NCI-H774 (cell line): ENCODE data around the gene CFL1.

Experiments
- DNase-seq: peaks from one replicate; lab custom pipeline; 2025; lab: John Stamatoyannopoulos, UW

Gene CFL1

DNA sequence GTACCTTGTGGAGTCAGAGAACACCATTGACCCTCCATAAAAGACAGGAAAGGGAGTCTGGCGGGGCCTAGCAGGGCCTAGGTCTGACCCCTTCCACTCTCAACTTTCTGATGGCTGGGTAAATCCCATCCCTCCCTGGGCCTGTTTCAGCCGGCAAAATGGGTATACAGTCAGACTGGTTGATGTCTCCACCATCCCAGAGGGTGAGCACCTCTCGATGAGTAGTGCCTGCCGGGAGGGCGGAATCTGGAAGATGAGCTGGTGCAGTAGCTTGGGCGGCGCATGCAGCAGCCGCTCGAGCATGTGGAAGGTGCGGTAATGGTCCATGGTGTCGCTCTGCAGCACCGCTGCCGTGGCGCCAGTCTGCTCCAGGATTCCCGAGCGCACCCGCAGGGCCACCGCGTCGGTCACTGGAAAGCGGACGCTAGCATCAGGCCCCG lies 29.8 kb upstream of the CFL1 start:
- DNase-seq = peak; percentile 51

DNA sequence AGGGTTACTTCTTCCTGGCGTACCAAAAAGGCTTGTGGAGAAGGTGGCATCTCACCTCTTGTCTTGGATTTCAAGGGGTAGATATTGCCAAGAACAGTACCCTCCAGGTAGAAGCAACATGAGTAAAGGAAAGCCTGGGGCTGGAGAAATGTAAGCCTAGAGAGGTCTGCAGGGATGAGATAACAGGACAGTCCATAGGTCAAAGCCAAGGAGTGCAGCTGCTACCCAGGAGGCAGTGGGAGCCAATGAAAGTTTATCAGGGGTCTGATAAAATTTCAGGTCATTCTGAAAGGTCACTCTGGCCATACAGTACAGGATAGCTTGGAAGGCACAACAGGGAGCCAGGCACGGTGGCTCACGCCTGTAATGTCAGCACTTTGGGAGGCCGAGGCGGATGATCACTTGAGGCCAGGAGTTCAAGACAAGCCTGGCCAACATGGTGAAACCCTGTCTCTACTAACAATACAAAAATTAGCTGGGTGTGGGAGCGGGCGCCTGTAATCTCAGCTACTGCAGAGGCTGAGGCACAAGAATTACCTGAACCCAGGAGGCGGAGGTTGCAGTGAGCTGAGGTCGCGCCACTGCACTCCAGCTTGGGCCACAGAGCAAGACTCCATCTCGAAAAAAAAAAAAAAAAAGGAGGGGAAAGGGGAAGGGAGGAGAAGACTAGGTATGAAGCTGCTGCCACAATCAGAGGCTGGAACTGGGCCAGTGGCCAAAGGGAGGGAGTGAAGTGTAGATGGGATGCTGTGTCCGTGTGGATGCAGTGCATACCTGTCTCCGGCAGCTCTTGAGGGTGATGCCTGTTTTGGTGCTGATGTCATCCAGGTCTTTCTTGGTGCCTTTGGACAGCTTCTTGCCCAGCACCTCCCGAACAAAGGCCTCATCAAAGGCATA lies 29.1 kb upstream of the CFL1 start:
- DNase-seq = no peak

DNA sequence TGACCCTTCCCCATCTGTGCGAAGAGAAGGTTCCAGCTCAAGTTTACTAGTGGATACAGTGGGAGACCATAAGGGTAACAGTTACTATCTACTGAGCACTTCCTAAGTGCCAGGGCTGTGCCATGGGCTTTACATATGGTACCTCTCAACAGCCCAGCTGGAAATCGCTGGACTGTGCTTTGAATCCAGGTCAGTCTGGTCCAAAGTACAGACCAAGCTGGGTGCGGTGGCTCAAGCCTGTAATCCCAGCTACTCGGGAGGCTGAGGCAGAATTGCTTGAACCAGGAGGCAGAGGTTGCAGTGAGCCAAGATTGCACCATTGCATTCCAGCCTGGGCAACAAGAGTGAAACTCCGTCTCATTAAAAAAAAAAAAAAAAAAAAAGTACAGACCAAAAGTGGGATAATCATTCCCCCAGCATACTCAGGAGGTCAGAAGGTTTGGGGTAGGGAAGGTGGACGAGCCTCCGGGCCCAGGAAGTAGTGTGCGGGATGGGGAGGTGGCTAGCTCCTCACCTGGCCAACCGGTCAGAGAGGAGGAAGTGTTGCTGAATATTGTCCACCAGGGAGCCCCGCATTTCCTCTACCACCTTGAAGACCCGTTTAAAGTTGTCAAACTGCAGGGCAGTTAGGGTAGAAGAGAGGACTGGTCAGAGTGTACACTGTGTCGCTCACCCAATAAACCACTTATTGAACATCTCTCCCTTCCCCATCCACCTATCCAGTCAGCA lies 28.0 kb upstream of the CFL1 start:
- no peak for DNase-seq

DNA sequence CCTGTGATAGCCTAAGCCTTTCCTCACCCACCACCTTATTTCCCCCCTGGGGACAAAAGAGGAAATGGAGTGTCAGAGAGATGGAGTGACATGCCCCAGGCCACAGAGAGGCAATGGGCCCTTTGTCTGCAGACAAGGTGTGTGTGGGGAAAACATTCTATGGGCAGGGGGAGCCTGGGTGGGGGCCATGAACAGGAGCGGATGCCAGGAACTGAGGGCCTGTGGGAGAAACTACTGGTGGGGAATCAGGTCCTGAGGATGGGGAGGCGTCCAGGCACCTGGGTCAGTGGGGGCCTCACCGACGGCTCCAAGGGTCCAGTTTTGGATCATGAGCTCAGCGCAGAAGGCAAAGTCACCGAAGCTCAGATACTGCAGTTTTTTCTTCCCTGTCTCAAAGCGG lies 27.3 kb upstream of the CFL1 start:
- DNase-seq = no peak

DNA sequence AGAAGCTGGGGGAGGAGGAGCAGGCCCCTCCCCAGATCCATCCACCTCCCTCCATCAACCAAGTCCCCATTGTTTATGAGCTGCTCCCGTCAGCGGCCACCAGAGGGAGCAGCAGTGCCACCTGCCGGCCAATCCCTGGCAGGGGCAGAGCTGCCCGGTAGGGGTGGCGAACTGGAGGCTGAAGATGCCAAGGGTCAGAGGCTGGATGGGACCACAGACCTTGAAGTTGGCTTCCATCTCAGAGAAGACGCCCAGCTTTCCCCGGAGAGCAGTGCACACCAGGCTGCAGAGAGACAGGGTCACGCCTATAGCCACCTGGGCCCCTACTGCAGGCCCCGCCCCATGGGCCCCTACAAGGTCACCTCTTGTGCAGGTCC lies 26.7 kb upstream of the CFL1 start:
- peak; percentile 66 for DNase-seq

DNA sequence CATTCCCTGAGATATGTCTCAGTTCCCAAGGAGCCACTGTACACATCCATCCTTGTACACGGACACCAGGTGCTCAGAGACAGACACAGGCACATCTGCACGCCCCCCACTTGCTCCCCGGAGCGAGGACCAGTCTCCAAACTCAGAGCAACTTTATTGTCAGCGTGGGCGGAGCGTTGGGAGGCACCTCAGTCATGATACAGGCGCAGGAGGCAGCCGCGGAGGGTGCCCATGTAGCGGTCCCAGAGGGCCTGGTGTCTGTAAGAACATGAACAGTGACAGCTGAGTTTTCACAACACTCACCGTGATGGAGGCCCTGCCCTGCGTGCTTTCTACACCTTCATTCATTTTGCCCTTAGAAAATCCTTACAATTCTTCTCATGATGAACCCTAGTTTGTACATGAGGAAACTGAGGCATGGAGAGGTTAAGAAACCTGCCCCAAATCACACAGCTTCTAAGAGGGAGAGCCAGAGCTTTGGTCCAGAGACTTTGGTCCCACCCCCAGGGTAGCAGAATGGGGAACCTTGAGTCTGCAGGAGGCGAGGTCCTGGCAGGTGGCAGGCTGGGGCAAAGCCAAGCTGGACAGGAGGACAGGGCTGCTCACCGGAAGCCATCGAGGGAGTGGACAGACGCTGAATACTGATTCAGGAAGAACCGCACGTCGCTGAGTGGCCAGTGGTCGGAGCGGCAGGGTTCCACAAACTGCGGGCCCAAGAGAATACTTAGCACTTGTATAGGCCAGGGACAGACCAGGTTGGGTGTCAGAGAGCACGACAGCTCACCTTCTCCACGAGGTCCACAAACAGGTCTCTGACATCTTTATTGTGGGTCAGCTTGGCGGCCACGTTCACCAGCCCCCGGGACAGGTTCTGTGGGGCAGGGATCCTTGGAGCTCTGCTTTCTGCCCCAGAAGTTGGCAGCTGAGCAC lies 26.1 kb upstream of the CFL1 start:
- DNase-seq = no peak

DNA sequence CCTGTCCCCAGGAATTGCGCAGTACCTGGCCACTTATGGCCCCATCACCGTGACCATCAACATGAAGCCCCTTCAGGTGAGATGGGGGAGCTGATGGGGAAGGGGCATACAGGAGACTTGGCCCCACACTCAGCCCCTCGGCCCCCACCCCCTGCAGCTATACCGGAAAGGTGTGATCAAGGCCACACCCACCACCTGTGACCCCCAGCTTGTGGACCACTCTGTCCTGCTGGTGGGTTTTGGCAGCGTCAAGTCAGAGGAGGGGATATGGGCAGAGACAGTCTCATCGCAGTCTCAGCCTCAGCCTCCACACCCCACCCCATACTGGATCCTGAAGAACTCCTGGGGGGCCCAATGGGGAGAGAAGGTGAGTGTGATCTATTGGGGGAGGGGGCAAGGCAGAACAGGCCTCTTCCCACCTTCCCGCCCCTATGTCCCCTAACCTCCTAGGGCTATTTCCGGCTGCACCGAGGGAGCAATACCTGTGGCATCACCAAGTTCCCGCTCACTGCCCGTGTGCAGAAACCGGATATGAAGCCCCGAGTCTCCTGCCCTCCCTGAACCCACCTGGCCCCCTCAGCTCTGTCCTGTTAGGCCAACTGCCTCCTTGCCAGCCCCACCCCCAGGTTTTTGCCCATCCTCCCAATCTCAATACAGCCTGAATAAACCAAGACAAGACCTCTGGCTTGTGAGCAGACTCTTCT lies 25.2 kb upstream of the CFL1 start:
- DNase-seq = no peak

DNA sequence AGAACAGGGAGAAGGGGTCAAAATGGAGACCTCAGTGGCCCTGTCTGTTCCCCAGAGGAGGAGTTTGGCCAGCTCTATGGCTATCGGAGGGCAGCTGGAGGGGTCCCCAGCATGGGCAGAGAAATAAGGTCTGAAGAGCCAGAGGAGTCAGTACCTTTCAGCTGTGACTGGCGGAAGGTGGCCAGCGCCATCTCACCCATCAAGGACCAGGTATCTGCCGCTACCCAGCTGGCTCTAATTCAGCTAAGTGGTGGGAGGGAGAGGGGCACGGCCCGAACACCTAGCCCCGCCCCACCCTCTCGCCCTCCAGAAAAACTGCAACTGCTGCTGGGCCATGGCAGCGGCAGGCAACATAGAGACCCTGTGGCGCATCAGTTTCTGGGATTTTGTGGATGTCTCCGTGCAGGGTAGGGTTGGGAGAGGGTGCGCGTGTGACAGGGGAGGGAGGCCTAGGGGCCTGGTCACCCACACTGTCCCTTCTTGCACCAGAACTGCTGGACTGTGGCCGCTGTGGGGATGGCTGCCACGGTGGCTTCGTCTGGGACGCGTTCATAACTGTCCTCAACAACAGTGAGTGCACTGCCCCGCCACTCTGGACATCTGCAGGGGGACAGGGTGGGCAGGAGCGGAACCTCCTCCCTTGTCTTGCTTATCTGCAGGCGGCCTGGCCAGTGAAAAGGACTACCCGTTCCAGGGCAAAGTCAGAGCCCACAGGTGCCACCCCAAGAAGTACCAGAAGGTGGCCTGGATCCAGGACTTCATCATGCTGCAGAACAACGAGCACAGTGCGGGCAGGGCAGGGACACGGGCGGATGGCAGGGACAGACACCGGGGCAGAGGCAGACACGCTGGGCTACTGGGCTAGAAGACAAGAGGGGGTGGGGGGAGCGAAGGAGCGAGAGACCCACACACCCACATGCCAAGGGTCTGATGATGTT lies 24.4 kb upstream of the CFL1 start:
- DNase-seq = no peak

DNA sequence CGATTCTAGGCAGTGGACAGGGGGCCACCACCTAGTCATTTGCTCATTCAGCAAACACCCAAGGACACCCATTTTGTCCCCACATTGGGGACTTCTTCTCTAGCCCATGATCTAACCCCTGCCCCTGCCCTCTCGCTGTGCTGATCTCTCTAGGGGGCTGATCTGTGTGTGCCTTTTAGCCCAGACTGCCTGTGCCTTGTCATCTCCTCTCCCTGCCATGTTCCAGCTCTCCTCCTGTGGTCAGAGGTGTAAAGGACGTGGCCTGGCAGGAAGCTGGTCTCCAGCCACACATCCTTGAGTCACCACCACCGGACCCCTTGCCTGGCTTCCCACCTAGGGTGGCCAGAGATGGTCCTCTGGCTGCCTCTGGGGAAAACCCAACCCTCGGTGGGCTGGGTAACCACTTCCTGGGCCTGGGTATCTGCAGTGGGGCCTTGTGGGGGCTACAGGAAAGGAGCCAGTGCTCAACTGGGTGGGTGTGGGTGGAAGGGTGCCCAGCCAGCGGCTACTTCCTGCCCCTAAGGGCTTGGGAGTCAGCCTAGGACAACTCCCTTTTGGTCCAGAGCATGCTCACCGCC lies 23.0 kb upstream of the CFL1 start:
- no peak for DNase-seq

DNA sequence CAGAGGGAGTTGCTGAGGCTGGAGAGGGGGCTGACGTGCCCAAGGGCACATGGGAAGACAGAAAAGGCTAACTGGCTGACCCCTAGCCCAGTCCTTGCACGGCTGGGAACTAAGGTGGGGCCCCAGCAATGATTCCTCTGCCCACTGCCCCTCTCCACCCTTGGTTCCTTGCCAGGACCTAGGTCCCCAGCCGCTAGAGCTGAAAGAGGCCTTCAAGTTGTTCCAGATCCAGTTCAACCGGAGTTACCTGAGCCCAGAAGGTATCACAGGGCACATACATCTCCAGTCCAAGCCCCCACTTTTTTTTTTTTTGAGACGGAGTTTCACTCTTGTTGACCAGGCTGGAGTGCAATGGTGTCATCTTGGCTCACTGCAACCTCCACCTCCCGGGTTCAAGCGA lies 22.0 kb upstream of the CFL1 start:
- DNase-seq = no peak

DNA sequence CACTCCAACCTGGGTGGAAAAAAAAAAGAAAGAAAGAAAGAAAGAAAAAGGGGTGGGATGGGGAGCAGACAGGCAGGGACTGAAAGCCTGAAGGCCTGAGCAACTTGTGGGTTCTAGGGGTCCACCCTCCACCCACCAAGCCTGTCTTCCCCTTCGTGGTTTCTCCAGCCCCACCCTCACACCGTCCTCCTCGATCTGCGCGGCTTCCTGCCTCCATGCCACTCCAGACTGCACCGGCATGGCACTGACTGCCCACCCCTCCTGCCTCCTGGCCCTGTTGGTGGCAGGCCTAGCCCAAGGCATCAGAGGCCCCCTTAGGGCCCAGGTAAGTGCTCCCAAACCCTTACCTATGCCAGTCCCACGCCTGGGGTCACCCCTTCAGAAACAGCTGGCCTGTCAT lies 21.6 kb upstream of the CFL1 start, which contains the start of gene CTSW:
Gene CTSW (plus strand): TSS at position 221 of the 400 bp plus-strand sequence. CDS start 18 bp downstream, at position 239.
- DNase-seq = no peak

DNA sequence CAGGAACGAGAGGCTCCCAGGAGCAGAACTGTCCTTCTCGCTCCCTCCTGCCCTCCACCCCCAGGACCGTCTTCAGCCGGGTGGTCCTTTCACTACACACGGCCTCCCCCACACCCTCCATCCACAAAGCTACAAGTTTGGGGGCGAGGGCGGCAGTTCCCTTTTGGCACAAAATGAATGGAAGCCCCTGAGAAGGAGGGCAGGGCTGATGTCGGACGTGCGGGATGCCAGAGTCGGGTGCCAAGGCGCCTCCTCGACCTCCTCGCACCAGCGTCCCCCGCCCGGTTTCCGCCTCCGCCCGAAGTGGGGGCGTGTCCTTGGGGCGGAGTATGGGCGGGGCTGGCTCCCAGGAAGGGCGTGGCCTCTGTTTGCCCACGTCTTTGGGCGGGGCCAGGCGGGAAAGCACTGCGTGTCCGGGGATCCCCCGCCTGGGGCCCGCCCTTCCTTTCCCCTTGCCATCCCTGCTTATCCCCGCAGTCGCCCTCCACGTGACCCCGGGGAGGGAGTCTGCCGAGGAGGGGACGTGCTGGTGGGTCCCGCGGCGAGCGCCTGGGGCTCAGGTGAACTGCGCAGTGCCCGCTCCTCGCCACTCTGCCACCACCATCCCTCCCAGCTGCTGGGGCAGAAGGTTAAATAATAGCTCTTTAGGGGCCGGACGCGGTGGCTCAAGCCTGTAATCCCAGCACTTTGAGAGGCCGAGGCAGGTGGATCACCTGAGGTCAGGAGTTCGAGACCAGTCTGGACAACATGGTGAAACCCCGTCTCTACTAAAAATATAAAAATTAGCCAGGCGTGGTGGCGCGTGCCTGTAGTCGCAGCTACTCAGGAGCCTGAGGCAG lies 15.6 kb upstream of the CFL1 start:
- DNase-seq = peak; percentile 91

DNA sequence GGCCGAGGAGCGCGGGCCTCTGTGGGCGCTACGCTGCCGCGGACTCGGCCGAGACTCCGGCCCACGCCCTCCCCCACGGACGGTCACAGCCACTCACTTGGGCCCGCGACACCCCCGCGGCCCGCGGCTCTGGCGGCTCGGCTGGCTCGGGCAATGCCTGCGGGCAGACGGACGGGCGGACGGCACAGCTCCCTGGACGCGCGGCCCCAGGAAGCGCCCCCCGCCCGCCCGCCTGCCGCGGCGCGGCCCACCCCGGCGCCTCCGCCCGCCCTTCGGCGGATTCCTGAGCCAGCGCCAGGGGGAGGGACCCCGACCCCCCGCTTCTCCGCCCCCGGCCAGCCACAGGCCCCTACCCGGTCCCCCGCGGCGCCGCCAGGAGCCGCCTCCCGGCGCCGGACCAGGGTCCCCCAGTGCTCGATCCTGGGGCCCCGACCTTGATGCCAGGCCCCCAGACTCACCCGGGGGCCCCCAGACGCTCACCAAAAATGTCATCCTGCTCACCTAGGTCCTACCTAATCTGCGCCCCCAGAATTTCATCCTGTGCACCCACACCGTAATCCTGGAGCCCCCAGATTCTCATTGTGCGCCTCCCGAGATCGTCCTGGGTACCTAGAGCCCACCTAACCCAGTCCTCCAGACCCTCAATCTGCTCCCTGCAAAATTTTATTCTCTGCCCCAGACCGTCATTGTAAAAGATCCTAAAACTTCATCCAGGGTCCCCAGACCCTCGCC lies 14.8 kb upstream of the CFL1 start, which contains the start of gene EFEMP2:
Gene EFEMP2 (minus strand): TSS at position 215 of the 732 bp plus-strand sequence. CDS start 446 bp downstream, outside the sequence.
- no peak for DNase-seq

DNA sequence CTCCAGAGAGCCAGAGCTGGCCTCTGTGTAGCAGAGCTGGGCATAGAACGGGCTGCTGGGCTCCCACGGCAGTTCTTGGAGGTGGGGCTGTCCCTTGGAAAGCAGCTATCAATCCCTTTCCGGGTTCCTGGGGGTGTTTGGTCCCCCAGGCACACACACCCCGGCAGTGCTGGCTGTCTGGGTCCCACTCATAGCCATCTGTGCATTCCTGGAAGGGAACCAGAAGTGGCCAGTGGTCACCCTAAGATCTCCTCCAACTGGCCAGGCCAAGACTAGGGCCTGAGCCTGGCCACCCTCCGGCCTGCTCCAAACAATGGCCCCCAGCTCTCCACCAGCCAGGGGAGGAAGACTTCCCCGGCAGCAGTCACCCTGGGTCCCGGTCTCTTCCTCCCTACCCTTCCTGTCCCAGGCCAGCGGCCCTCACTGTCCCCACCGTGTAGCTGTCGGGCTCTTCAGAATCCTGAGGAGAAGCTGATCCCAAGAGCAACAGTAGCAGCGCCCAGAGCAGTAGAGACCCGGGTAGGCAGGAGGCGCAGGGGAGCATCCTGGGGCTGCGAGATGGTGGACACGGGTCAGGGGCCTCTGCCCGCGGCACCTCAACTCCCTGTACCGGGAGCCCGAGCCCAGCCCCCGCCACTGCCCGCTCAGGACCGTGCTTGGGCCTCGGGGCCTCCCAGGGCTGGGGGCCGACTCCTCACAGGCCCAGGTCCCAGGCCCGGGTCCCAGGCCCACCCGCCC lies 14.0 kb upstream of the CFL1 start:
- no peak for DNase-seq

DNA sequence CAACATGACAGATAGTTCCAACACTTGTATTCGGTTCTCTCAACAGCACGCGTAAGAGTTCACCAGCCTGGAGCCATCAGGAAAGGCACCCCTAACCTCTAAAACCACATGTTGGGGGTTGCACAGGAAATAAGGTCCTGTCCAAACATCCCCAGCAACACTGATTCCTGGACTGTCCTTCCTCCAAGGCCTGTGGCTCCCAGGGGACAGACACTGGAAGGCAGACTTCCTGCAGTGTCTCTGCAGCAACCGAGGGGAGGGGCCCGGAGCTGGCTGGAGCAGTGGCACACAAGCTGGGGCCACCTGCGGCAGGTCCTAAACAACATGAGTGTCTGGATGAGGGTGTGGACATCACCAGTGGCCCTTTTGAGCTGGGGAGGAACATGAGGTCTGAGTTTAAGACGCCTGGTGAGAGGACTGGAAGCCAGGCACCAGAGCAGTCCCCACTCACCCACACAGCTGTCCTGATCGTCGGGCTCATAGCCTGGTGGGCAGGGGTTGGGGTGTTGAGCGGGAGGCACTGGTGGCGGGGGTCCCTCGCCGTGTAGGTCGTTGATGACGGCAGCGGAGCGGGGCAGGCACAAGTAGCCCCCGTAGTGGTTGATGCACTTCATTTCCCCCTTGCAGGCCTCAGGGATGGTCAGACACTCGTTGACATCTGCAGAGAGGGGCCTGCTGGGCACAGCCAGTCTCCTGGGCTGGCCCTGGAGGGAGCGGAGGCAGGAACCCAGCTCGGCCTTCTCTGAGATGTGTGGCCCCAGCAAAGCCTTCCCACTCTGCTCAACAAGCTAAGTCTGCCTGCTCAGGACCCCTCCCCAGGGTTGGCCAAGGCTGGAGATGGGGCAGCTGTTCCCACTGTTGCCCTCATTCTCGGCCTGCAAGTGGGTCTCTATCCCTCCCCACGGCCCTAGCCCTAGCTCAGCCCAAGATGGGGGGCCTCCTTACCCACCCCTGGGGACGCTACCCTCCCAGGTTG lies 13.0 kb upstream of the CFL1 start:
- DNase-seq = no peak

DNA sequence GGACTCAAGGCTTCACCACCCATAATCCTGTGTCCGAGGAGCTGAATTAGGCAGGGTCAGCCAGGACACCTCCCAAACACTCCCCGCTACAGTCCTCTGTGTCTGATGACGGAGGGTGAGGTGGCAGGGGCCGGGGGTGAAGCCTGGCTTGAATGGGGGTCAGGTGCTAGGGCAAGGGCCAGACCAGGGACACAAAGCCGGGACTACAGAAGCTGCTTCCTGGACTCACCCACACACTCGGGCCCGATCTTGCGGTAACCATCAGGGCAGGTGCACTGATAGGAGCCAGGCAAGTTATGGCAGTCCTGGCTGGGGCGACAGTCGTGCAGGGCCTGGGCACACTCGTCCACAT lies 12.3 kb upstream of the CFL1 start:
- DNase-seq = no peak
